HepG2 (cell line): ENCODE results near the gene NAPG. TPM values are rescaled to one million over a fixed set of nuclear protein-coding genes. Genes with fewer than 3 reads are reported as not detected.

ENCODE experiments used
- CBX2 ChIP-seq, 2 experiments: fragments of 200-600 bp in 1 of 2; sonication (generic); formaldehyde crosslinking in 1 of 2; IDR thresholded peaks; 2 replicates each; pipeline versions ENCODE4 v1.7.0 to v1.8.1; 2018 to 2022; ENCODE audit warnings: low read depth in 2 of 2, low read length in 1 of 2, mild to moderate bottlenecking in 1 of 2, missing genetic modification reagents in 1 of 2
- EP300 ChIP-seq, 3 experiments: sonication (generic) in 1 of 3; formaldehyde crosslinking in 1 of 3; IDR thresholded peaks; 2 replicates each; pipeline versions ENCODE4 v1.5.1 to v1.6.1; 2011 to 2020; ENCODE audit warnings: low read depth in 2 of 3, low read length in 2 of 3, borderline replicate concordance in 1 of 3, improper control_type of control experiment in 1 of 3, mild to moderate bottlenecking in 1 of 3, missing genetic modification reagents in 1 of 3, moderate library complexity in 1 of 3
- ISL2 ChIP-seq: sonication (generic); formaldehyde crosslinking; IDR thresholded peaks from 2 replicates; pipeline ENCODE4 v1.5.0; 2020; ENCODE audit warnings: missing genetic modification reagents
- KDM6A ChIP-seq: IDR thresholded peaks from 2 replicates; pipeline ENCODE4 v1.6.1; 2016; ENCODE audit warnings: low read depth
- NCOA2 ChIP-seq: sonication (generic); formaldehyde crosslinking; IDR thresholded peaks from 2 replicates; pipeline ENCODE4 v1.8.0; 2022; ENCODE audit warnings: inconsistent platforms
- POLR2AphosphoS2 ChIP-seq: IDR thresholded peaks from 2 replicates; pipeline ENCODE4 v1.6.1; 2011; ENCODE audit warnings: low read depth, low read length, improper control_type of control experiment
- PRMT3 ChIP-seq: sonication (generic); formaldehyde crosslinking; IDR thresholded peaks from 2 replicates; pipeline ENCODE4 v1.8.1; 2022; ENCODE audit warnings: low read depth, mild to moderate bottlenecking, moderate library complexity, missing genetic modification reagents, borderline replicate concordance
- RAD51 ChIP-seq: fragments of 450-650 bp; IDR thresholded peaks from 2 replicates; pipeline ENCODE4 v1.6.1; 2016; ENCODE audit warnings: borderline replicate concordance
- RXRB ChIP-seq: IDR thresholded peaks from 2 replicates; pipeline ENCODE4 v1.6.1; 2016; ENCODE audit warnings: borderline replicate concordance, missing genetic modification reagents, missing compliant biosample characterization
- SOX6 ChIP-seq, 2 experiments: fragments of 450-650 bp in 1 of 2; sonication (generic) in 1 of 2; formaldehyde crosslinking in 1 of 2; IDR thresholded peaks; 2 replicates each; pipeline versions ENCODE4 v1.4.0 to v1.6.1; 2017 to 2020; ENCODE audit warnings: antibody characterized with exemption in 1 of 2, mild to moderate bottlenecking in 1 of 2, missing genetic modification reagents in 1 of 2
- TBX3 ChIP-seq: fragments of 450-650 bp; IDR thresholded peaks from 2 replicates; pipeline ENCODE4 v1.6.1; 2017; ENCODE audit warnings: antibody characterized with exemption, mild to moderate bottlenecking, inconsistent platforms, borderline replicate concordance
- TEAD3 ChIP-seq: optimal IDR thresholded peaks from 2 replicates; pipeline ENCODE3; 2016; ENCODE audit warnings: borderline replicate concordance
- TFE3 ChIP-seq: IDR thresholded peaks from 2 replicates; pipeline ENCODE4 v1.6.1; 2016
- ZFP36L2 ChIP-seq: sonication (generic); formaldehyde crosslinking; IDR thresholded peaks from 2 replicates; pipeline ENCODE4 v1.4.0; 2020; ENCODE audit warnings: missing genetic modification reagents
- ZKSCAN8 ChIP-seq: IDR thresholded peaks from 2 replicates; pipeline ENCODE4 v1.6.1; 2016; ENCODE audit warnings: borderline replicate concordance, missing genetic modification reagents, missing compliant biosample characterization
- ZNF18 ChIP-seq: sonication (generic); formaldehyde crosslinking; IDR thresholded peaks from 2 replicates; pipeline ENCODE4 v1.8.0; 2022; ENCODE audit warnings: mild to moderate bottlenecking, missing genetic modification reagents; ENCODE audit not compliant: insufficient replicate concordance
- ZNF3 ChIP-seq: IDR thresholded peaks from 2 replicates; pipeline ENCODE4 v1.7.0; 2017; ENCODE audit warnings: inconsistent platforms
- ZNF556 ChIP-seq: sonication (generic); formaldehyde crosslinking; IDR thresholded peaks from 2 replicates; pipeline ENCODE4 v1.4.0; 2020; ENCODE audit warnings: mild to moderate bottlenecking, missing genetic modification reagents, borderline replicate concordance
- ZNF629 ChIP-seq: sonication (generic); formaldehyde crosslinking; conservative IDR thresholded peaks from 2 replicates; pipeline ENCODE4 v1.5.0; 2020; ENCODE audit warnings: missing genetic modification reagents
- ZNF775 ChIP-seq: sonication (generic); formaldehyde crosslinking; IDR thresholded peaks from 2 replicates; pipeline ENCODE4 v1.4.0; 2020; ENCODE audit warnings: missing genetic modification reagents, mild to moderate bottlenecking, moderate library complexity, borderline replicate concordance
- ZNF780A ChIP-seq: sonication (generic); formaldehyde crosslinking; IDR thresholded peaks from 2 replicates; pipeline ENCODE4 v1.8.0; 2022; ENCODE audit warnings: mild to moderate bottlenecking, missing genetic modification reagents, moderate library complexity
- polyA plus RNA-seq, 8 experiments: library from polyadenylated mRNA; depleted of rRNA in 3 of 8; stranded (reverse) in 7 of 8; unstranded in 1 of 8; fragments of >200 nt; fragmentation: Illumina TruSeq in 4 of 8; extraction: Trizol in 4 of 8; gene quantifications; 2 replicates each; pipeline versions ENCODE4 v1.2.1 to v1.2.3, GENCODE V29; 2011 to 2016; ENCODE audit warnings: low read depth in 4 of 8, missing spikeins in 1 of 8, mixed read lengths in 1 of 8; ENCODE audit not compliant: insufficient read depth in 1 of 8
- total RNA-seq, 5 experiments: library from RNA; depleted of rRNA; stranded (reverse); fragments of >200 nt; fragmentation: Illumina TruSeq; extraction: Trizol; gene quantifications; 2 replicates each; pipeline ENCODE4 v1.2.3, GENCODE V29; 2016; ENCODE audit warnings: low read depth in 1 of 5
- TF ChIP-seq, protein P1 (sequence below): sonication (generic); formaldehyde crosslinking; IDR thresholded peaks from 2 replicates; pipeline ENCODE4 v1.5.0; 2020; ENCODE audit warnings: mild to moderate bottlenecking, missing genetic modification reagents, borderline replicate concordance
- TF ChIP-seq, protein P2 (sequence below): sonication (generic); formaldehyde crosslinking; IDR thresholded peaks from 2 replicates; pipeline ENCODE4 v1.4.0; 2020; ENCODE audit warnings: low read depth, mild to moderate bottlenecking, missing genetic modification reagents

The NAPG gene
- total and polyA plus RNA-seq, 2 of the 13 experiments (the other 11 are each of a cell fraction or from before 2014, with no cell fraction given) = 19.8 to 34.4 TPM

DNA sequence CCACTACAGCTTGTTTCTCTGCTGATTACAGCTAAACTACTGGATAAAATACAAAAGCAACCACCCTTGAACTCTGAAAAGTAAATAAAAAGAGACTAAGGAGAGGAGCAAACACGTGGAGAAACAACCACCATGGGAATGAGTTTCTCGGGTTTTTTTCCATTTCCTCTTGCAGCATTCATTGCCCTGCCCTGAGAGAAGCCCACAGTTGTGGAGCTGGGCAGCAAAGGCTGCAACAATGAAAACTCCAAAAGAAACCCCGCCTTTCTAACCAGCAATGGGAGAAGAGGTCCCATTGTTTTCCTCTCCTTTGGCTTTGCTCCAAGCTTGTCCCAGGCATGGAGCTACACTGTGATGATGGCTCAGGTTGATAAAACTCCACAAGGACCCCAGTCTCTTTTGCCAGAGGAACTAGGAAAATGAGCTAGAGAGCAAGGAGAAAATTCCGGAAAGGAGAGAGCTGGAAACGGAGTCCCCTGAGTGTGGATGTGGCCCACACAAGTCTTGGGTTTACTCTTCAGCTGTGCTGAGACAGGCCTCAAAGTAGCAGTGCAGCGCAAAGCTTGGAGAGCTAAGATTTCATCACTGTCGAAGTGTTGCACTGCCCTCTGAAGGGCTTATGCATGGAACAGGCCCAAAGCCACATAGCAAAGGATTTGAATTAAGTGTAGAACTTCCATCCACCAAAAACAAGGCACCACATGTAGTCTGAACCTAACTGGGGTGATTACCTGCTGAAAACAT, 20.9 kb downstream of the NAPG start (continued):
- no peak for TF ChIP-seq ZNF18 (CRISPR knock-in tag)
- TF ChIP-seq, protein P1, sequence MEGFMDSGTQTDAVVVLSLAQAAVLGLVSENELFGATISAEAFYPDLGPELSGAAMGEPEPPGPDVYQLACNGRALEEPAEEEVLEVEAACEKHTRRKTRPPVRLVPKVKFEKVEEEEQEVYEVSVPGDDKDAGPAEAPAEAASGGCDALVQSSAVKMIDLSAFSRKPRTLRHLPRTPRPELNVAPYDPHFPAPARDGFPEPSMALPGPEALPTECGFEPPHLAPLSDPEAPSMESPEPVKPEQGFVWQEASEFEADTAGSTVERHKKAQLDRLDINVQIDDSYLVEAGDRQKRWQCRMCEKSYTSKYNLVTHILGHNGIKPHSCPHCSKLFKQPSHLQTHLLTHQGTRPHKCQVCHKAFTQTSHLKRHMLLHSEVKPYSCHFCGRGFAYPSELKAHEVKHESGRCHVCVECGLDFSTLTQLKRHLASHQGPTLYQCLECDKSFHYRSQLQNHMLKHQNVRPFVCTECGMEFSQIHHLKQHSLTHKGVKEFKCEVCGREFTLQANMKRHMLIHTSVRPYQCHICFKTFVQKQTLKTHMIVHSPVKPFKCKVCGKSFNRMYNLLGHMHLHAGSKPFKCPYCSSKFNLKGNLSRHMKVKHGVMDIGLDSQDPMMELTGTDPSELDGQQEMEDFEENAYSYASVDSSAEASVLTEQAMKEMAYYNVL (CRISPR knock-in tag) = peak; percentile 47; the same call in 1 of the 2 replicates
- no peak for TF ChIP-seq TBX3
- no peak for TF ChIP-seq ZNF3 (CRISPR knock-in tag)
- 0 out of 2 replicates have a peak, but pooled peaks have one; percentile 26 for TF ChIP-seq RXRB (CRISPR knock-in tag)
- TF ChIP-seq SOX6 (IDR thresholded peaks at IDR 0.05) = no peak
- peak; percentile 53; the same call in 1 of the 2 replicates for TF ChIP-seq SOX6 (CRISPR knock-in tag; IDR thresholded peaks at IDR 0.05)
- TF ChIP-seq, protein P2, sequence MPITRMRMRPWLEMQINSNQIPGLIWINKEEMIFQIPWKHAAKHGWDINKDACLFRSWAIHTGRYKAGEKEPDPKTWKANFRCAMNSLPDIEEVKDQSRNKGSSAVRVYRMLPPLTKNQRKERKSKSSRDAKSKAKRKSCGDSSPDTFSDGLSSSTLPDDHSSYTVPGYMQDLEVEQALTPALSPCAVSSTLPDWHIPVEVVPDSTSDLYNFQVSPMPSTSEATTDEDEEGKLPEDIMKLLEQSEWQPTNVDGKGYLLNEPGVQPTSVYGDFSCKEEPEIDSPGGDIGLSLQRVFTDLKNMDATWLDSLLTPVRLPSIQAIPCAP (CRISPR knock-in tag) = no peak
- TF ChIP-seq ISL2 (CRISPR knock-in tag) = no peak
- no peak for TF ChIP-seq TFE3
- no peak for TF ChIP-seq PRMT3 (CRISPR knock-in tag)
- TF ChIP-seq ZNF775 (CRISPR knock-in tag) = no peak
- no peak for TF ChIP-seq ZNF556 (CRISPR knock-in tag)
- no peak for TF ChIP-seq TEAD3 (CRISPR knock-in tag)
- no peak for TF ChIP-seq KDM6A (CRISPR knock-in tag)
- TF ChIP-seq POLR2AphosphoS2 = no peak
- no peak for TF ChIP-seq CBX2 (IDR thresholded peaks at IDR 0.05; ENCODE audit: low read depth, low read length)
- TF ChIP-seq CBX2 (CRISPR knock-in tag; IDR thresholded peaks at IDR 0.05; ENCODE audit: low read depth) = no peak
- no peak for TF ChIP-seq RAD51
- 0 out of 4 replicates have a peak, but pooled peaks of 1 of the 2 experiments have one; percentile 26 for TF ChIP-seq EP300 (IDR thresholded peaks at IDR 0.05; ENCODE audit: low read depth in 2 of 2, low read length in 2 of 2)
- no peak for TF ChIP-seq EP300 (CRISPR knock-in tag; IDR thresholded peaks at IDR 0.05; ENCODE audit: borderline replicate concordance)
- no peak for TF ChIP-seq ZKSCAN8 (CRISPR knock-in tag)
- TF ChIP-seq NCOA2 (CRISPR knock-in tag) = 0 out of 2 replicates have a peak, but pooled peaks have one; percentile 9
- TF ChIP-seq ZNF629 (CRISPR knock-in tag) = no peak
- TF ChIP-seq ZFP36L2 = no peak
- TF ChIP-seq ZNF780A = no peak
